Muscle layer of duodenum (tissue), 2 donors: ENCODE measurements around the gene PPCS.
"Not testable (repeated sequence)": the region's sequence is repeated elsewhere in the genome, so short reads cannot be mapped to it uniquely, and the experiment has no call there.

Experiments used
- H3K27ac ChIP-seq: one replicate; pipeline ENCODE4 v1.7.0; 2013; ENCODE audit warnings: mild to moderate bottlenecking, low read length
- H3K27me3 ChIP-seq: one replicate; pipeline ENCODE4 v1.7.0; 2013; ENCODE audit warnings: low read depth, mild to moderate bottlenecking, control low read depth, low read length
- H3K36me3 ChIP-seq, 2 donors: one replicate each; pipeline ENCODE4 v1.7.0; 2013; ENCODE audit warnings: low read length in 2 of 2, control low read depth in 1 of 2, mild to moderate bottlenecking in 1 of 2; ENCODE audit not compliant: insufficient read depth in 2 of 2, control insufficient read depth in 1 of 2
- H3K4me1 ChIP-seq, 2 donors: one replicate each; pipeline ENCODE4 v1.7.0; 2013; ENCODE audit warnings: low read length in 2 of 2, mild to moderate bottlenecking in 2 of 2, control low read depth in 1 of 2, moderate library complexity in 1 of 2; ENCODE audit not compliant: insufficient read depth in 2 of 2, control insufficient read depth in 1 of 2
- H3K4me3 ChIP-seq, 2 donors: one replicate each; pipeline ENCODE4 v1.7.0; 2013; ENCODE audit warnings: low read length in 2 of 2, low read depth in 1 of 2, mild to moderate bottlenecking in 1 of 2
- H3K9me3 ChIP-seq, 2 donors: one replicate each; pipeline ENCODE4 v1.7.0; 2013; ENCODE audit warnings: low read length in 2 of 2, control low read depth in 1 of 2, mild to moderate bottlenecking in 1 of 2; ENCODE audit not compliant: control insufficient read depth in 1 of 2
- donor health status: healthy.

The PPCS gene

GRCh38 chr1:42454403-42454802, 1.9 kb upstream of the PPCS start:
- no peak overlapping the region for H3K27ac ChIP-seq

GRCh38 chr1:42456754-42457089, 379 bp downstream of the PPCS start:
- peak overlapping the region; percentile 88 to 90 for H3K4me3 ChIP-seq
- H3K36me3 ChIP-seq = peaks cover 7 to 23% of the 10 kb centered on the region in 2 donors
- no peaks in the 10 kb centered on the region for H3K27me3 ChIP-seq
- H3K27ac ChIP-seq = peak overlapping the region; percentile 97
- no peaks in the 10 kb centered on the region for H3K9me3 ChIP-seq
- H3K4me1 ChIP-seq = peaks cover 5 to 14% of the 10 kb centered on the region in 2 donors

More at GRCh38 chr1:42454403-42454802, 1.9 kb upstream of the PPCS start:
- peaks cover 1 to 7% of the 10 kb centered on the region in 2 donors for H3K36me3 ChIP-seq
- H3K9me3 ChIP-seq = no peaks in the 10 kb centered on the region
- H3K27me3 ChIP-seq = no peaks in the 10 kb centered on the region
- peaks cover 5 to 14% of the 10 kb centered on the region in 2 donors for H3K4me1 ChIP-seq
- no peak overlapping the region for H3K4me3 ChIP-seq

- Histone ChIP-seq H3K4me3 (no peak overlapping the region), H3K27me3 (no peaks in the 10 kb centered on the region), H3K36me3 (peaks cover 7 to 23% of the 10 kb centered on the region in 2 donors), H3K27ac (no peak overlapping the region), H3K9me3 (no peaks in the 10 kb centered on the region), H3K4me1 (peaks cover 5 to 14% of the 10 kb centered on the region in 2 donors)
Measured at GRCh38 chr1:42461196-42461595, 4.9 kb downstream of the PPCS start.

GRCh38 chr1:42462828-42463763, 6.8 kb downstream of the PPCS start, which contains the start of gene CCDC30:
Gene CCDC30, plus strand, starts transcription at chr1:42463286. Its CDS starts 17,266 bp downstream, at chr1:42480552.
- Histone ChIP-seq H3K36me3 (peaks cover 7 to 23% of the 10 kb centered on the region in 2 donors), H3K4me3 (peak within 1 kb of the TSS; percentile 56 to 97), H3K4me1 (peaks cover 0 to 2% of the 10 kb centered on the region in 2 donors), H3K27ac (no peak within 1 kb of the TSS), H3K27me3 (no peaks in the 10 kb centered on the region), H3K9me3 (no peaks in the 10 kb centered on the region)

- Histone ChIP-seq H3K4me3 (peak overlapping the region; percentile 56 to 97), H3K27ac (no peak overlapping the region), H3K9me3 (no peaks in the 10 kb centered on the region), H3K27me3 (no peaks in the 10 kb centered on the region), H3K4me1 (no peaks in the 10 kb centered on the region), H3K36me3 (peaks cover 7 to 20% of the 10 kb centered on the region in 2 donors)
Measured at GRCh38 chr1:42463921-42464320, 7.6 kb downstream of the PPCS start.

GRCh38 chr1:42466030-42466429, 9.7 kb downstream of the PPCS start:
- Histone ChIP-seq H3K36me3 (peaks cover 0 to under 1% of the 10 kb centered on the region in 2 donors), H3K4me3 (no peak overlapping the region), H3K27ac (no peak overlapping the region), H3K27me3 (no peaks in the 10 kb centered on the region), H3K4me1 (no peaks in the 10 kb centered on the region), H3K9me3 (no peaks in the 10 kb centered on the region)

DNA sequence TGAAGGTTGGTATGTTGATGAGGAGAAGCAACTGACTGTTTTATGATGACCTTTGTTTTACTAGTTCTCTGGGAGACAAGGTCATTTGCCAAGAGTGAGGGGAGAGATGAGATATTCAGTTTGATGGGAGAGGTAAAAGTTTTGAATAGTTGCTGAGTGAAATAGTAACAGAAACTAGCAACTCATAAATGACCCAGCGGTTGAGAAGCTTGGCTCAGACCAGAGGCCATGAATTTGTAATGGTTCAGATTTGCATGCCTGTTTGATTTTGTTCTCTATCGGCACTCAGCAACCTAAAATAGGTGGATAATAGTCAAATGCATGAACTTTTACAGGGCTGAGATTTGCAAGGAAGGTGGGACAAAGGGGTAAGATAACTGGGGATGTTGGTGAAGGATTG, 13.4 kb downstream of the PPCS start:
- Histone ChIP-seq H3K4me3 (no peak overlapping the region), H3K4me1 (no peaks in the 10 kb centered on the region), H3K36me3 (no peaks in the 10 kb centered on the region), H3K27me3 (no peaks in the 10 kb centered on the region), H3K27ac (no peak overlapping the region), H3K9me3 (no peaks in the 10 kb centered on the region)

DNA sequence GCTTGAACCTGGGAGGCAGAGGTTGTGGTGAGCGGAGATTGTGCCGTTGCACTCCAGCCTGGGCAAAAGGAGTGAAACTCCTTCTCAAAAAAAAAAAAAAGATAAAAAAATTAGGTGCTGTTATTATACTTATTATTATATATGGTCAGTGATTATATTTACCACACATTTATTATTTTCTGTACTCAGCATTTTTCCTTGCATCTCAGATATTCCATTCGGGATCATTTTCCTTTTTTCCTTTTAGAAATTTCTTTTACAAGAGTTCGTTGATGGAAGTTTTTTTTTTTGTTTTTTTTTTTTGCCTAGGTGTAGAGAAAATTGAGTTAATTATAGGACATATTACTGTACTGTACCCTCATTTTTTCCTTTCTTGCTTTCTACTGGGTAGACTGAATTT, 20.3 kb downstream of the PPCS start:
- H3K4me3 ChIP-seq = no peak overlapping the region
- H3K4me1 ChIP-seq = no peaks in the 10 kb centered on the region
- no peaks in the 10 kb centered on the region for H3K36me3 ChIP-seq
- no peaks in the 10 kb centered on the region for H3K27me3 ChIP-seq
- H3K27ac ChIP-seq = no peak overlapping the region
- H3K9me3 ChIP-seq = no peaks in the 10 kb centered on the region

- not testable (repeated sequence) for H3K4me3 ChIP-seq, H3K27me3 ChIP-seq, H3K9me3 ChIP-seq, H3K36me3 ChIP-seq, H3K27ac ChIP-seq, H3K4me1 ChIP-seq
Measured at GRCh38 chr1:42477354-42477753, 21.0 kb downstream of the PPCS start.

GRCh38 chr1:42477775-42478174, 21.4 kb downstream of the PPCS start:
- no peaks in the 10 kb centered on the region for H3K4me1 ChIP-seq
- no peaks in the 10 kb centered on the region for H3K9me3 ChIP-seq
- peaks cover 0 to 3% of the 10 kb centered on the region in 2 donors for H3K36me3 ChIP-seq
- no peaks in the 10 kb centered on the region for H3K27me3 ChIP-seq
- H3K4me3 ChIP-seq = no peak overlapping the region
- no peak overlapping the region for H3K27ac ChIP-seq

GRCh38 chr1:42479621-42480020, 23.3 kb downstream of the PPCS start:
- H3K27ac ChIP-seq = no peak overlapping the region
- no peaks in the 10 kb centered on the region for H3K4me1 ChIP-seq
- H3K4me3 ChIP-seq = no peak overlapping the region

More at GRCh38 chr1:42479621-42480020, 23.3 kb downstream of the PPCS start:
- peaks cover 0 to 9% of the 10 kb centered on the region in 2 donors for H3K36me3 ChIP-seq
- no peaks in the 10 kb centered on the region for H3K9me3 ChIP-seq
- no peaks in the 10 kb centered on the region for H3K27me3 ChIP-seq
